GM21447 (cell line): ENCODE data around the gene ANO2.
"Not testable (repeated sequence)": the region's sequence is repeated elsewhere in the genome, so short reads cannot be mapped to it uniquely, and the experiment has no call there.

Experiments used
- ATAC-seq: cut with Tn5 transposase; IDR thresholded peaks from one replicate; pipeline ENCODE4 v1.9.1; 2021; ENCODE audit not compliant: unreplicated experiment

Gene ANO2

DNA sequence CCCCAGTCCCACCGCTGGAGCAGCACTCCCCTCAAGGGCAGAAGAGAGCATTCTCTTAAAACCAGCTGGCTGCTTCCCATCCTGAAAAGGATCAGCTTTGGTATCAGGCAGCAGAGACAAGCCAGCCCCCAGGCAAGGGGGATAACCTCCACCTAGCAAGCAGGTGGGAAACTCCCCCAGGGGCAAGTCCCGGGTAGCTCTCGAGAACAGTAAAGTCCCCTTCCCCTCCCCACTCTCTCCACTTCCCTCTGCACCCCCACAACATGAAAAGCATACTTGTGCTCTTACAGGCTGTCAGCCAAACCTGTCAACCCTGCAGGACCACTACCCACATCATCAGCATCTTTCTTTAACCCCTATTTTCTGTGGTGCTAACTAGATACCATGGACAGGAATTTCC is 259.1 kb downstream of the ANO2 start:
- ATAC-seq = no peak

GRCh38 chr12:5684989-5685388 is 260.1 kb downstream of the ANO2 start:
- no peak for ATAC-seq

- ATAC-seq = no peak
Observed at GRCh38 chr12:5682581-5682980, 262.5 kb downstream of the ANO2 start.

DNA sequence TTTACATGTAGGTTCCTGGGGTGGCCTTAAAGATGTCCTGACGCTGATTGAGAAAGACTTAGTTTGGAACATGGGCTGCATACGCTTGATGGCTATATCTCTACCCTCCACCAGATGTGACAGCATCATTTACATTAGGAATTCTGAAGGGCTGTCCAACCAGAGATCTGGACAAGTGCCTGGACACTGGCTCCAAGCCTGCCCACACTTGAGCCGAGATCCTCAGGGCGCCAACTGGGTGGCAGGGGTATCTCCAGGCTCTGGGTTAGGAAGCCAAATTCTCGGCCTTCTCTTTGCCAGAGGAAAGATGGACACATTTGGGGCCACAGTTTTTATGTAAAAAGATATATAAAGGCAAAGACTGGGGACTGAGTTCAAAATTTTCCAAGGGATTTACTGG is 266.9 kb downstream of the ANO2 start:
- no peak for ATAC-seq

DNA sequence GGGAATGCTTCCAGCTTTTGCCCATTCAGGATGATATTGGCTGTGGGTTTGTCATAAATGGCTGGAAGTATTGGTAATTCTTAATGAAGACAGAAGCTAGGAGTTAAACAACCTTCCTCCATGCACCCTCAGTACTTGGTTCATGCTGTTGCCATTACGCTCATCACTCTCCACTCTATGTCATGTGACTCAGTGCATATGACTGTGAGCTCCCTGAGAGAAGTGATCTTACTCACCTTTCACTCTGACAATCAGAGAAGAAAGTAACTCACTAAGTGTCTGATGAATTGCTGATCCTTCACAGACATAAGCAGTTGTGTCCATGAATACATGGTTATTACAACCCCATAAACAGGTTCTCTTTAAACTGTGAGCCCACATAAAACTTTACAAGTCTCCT is 275.4 kb downstream of the ANO2 start:
- not testable (repeated sequence) for ATAC-seq

DNA sequence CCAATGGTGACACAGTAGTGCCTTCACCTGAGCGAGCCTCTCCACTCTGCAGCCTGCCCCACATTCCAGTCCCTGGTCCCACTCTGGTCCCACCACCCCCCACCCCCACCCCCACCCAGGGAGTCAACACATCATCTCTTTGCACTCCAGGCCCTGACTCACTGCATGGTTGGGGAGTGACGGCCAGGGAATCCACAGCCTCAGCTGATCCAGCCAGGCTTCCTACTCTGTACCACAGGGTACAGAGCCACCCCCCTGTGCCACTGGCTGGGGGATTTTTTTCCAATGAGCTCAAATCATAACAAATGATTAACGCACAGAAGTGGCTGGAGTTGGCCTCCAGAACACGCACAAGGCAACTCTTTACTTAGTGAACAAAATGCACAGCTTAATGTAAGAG is 279.4 kb downstream of the ANO2 start:
- no peak for ATAC-seq

DNA sequence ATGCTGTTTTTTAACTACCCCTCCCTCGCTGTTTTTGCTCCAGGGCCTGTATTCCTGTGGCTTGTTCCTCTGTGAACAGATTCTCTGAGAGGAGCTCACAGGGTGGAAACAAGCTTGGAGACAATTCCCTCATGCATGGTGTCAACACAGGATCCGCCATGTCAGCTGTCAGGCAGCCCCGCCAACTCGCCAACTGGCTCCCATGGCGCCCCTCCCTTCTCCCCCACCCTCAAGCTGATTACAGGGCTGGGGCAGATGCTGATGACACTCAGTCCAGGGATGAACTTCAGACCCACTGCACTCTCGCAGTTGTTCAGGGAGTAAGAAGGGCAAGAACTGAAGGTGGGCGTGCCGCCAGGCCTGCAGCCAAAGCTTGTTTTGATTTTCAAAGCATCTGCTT is 283.2 kb downstream of the ANO2 start:
- ATAC-seq = no peak

DNA sequence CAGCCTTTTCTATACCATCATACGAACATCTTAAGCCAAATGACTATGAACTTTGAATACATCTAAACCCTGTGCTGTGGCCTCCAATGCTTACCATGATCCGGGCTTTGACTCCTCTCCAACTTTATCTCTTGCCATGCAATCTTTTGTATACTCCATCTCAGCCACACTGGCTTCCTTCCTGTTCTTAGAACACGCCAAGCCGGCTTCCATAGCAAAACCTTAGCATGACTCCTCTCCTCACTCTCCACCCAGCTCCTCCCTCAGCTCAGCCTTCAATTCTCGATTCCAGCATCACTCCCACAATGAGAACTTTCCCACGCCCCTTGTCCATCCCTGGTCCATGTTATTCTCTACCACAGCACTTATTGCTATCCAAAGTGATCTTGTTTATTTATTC is 284.8 kb downstream of the ANO2 start:
- no peak for ATAC-seq

GRCh38 chr12:5658339-5658941 is 286.6 kb downstream of the ANO2 start:
- ATAC-seq = not testable (repeated sequence)

GRCh38 chr12:5656836-5657235 is 288.2 kb downstream of the ANO2 start:
- no peak for ATAC-seq

GRCh38 chr12:5655120-5655519 is 289.9 kb downstream of the ANO2 start:
- ATAC-seq = no peak

DNA sequence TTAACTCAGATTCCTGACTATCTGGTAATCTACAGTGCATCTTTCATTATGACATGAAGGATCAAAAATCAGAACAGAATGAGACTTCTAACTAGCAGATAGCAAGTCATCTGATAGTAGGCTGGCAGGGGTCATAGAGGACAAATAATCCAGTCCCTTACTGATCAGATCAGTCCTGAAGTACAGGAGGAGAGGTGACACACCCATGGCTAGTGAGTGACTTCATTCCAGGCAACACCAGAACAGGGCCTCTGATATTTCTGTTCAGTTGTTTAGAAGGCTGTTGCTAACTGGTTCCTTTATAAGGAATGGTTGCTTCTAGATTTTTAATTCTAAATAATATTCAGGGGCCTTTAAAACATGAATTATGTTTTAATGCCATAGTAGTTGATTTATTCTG is 291.0 kb downstream of the ANO2 start:
- no peak for ATAC-seq

DNA sequence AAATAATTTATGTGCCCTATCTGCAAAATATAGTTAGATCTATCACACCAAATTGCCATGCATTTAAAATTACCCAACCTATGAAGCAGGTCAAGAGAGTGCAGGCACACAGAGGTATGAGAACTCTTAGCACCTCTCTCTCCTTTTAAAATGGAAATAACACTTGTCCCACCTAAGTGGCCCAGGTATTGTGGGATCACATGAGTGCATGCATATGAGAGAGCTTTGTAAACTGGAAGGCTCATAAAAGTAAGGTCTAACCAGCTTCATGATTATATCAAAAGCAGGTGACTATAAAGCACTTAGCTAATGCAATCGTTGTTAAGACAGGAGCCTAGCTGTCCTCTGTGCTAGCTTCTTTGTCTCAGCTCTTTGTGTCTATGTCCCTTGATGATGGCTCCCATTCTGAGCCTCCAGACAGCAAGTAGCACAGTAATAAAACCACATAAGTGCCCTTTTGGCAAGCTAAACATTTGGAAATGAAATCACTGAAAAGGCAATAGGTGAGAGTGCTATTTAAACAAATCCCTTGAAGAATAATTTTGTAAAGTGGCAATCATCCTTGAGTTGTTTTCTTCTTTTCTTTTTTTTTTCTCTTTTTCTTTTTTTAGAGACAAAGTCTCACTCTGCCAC is 294.1 kb downstream of the ANO2 start:
- ATAC-seq = no peak

GRCh38 chr12:5650281-5650680 is 294.8 kb downstream of the ANO2 start:
- no peak for ATAC-seq

- ATAC-seq = no peak
Observed at GRCh38 chr12:5648692-5649359, 296.2 kb downstream of the ANO2 start.

- no peak for ATAC-seq
Observed at GRCh38 chr12:5643266-5643665, 301.8 kb downstream of the ANO2 start.

DNA sequence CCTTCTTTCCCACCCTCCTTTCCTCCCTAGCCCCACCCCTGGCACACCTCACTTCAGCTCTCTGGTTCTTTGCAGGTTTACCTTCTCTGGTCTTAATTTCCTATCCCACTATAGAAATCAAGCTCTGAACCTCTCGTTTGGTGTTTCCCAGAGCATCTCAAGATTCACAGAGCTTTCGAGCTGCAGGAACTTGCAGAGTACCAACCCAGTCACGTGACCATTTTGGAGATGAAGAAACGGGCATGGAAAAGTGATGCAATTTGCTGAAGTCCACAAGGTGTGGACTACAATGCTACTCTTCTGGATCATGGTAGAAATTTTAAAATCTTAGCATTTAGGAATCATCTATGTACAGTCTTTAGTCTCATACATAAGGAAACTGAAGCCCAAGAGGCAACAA is 307.4 kb downstream of the ANO2 start:
- no peak for ATAC-seq

DNA sequence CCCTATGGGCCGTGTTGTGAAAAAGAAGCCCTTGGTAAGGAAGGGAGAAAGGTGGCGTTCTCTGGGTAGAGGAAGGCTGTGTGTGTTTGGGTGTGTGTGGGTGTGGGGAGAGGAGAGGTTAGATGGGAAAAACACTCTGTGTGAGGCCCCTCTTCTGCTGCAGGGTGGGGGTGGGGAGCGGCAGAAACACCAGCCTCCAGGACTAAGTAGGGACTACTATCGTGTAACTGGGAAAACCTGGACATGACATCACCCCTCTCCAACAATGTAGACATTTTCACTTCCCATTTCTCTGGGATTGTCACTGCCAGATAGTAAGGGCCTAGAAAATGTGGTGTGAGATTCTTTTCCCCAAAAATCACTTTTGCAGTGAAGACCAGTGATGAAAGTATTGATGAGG is 308.2 kb downstream of the ANO2 start:
- ATAC-seq = no peak

GRCh38 chr12:5633106-5633505 is 312.0 kb downstream of the ANO2 start:
- no peak for ATAC-seq

DNA sequence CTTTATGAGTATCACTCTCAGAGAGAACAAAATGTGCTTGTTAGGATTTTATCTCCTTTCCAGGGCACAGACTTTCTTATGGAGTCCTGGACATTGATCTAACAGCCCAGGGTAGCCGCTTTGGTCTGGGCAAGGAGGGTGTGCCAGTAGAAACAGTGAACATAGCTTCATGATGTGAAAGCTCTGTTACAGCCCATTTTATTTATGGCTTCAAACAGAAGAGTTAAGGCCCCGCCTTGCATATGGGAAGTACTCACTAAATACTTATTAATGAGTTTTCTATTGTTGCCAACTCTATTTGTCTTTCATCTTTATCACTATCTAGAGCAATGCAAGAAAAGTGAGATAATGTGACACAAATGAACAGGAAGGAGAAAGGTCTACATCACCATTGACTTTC is 312.6 kb downstream of the ANO2 start:
- ATAC-seq = no peak

DNA sequence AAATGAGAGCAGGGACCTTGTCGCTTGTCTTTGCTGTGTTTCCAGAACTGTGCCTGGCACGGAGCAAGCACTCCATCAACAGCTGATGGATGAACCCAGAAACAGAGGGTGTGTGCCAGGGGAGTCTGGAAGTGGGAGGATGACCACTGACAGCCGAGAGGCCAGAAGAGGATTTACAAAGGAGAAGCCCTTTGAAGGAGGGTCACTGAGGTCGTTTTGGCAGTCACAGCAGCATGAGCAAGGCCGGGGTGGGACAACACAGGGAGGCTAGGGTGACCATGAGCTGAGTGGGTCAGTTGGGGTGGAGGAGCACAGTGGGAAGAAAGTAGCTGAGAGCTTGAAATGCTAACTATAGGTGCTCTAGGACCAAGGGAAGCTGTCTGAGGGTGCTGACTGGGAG is 313.6 kb downstream of the ANO2 start:
- ATAC-seq = no peak

- no peak for ATAC-seq
Observed at GRCh38 chr12:5630726-5631125, 314.3 kb downstream of the ANO2 start.

GRCh38 chr12:5628501-5628900 is 316.6 kb downstream of the ANO2 start:
- no peak for ATAC-seq
